Esophagus squamous epithelium (tissue), 4 donors: ENCODE data around the gene LDLRAD4.

ENCODE experiments used
- CTCF ChIP-seq, 6 experiments: fragments of 450-650 bp in 4 of 6; fragments of 200-600 bp in 2 of 6; sonication (generic) in 2 of 6; IDR thresholded peaks; one replicate each; pipeline ENCODE4 v1.5.1; 2016 to 2019; ENCODE audit warnings: antibody characterized with exemption in 6 of 6, mild to moderate bottlenecking in 4 of 6, moderate library complexity in 4 of 6
- POLR2A ChIP-seq, 4 donors: fragments of 450-650 bp; IDR thresholded peaks; one replicate each; pipeline ENCODE4 v1.6.1; 2017; ENCODE audit warnings: antibody characterized with exemption in 4 of 4, mild to moderate bottlenecking in 4 of 4, moderate library complexity in 3 of 4

- TF ChIP-seq CTCF (IDR thresholded peaks at IDR 0.05) = no peak
- TF ChIP-seq POLR2A (IDR thresholded peaks at IDR 0.05) = no peak
Measured at GRCh38 chr18:13388586-13389490, 170.3 kb downstream of the LDLRAD4 start.
